Amniotic stem cell (primary cell): Measurements from ENCODE around the gene GIT2.
A peak's percentile ranks its signal among the peaks of the same experiment; 100 is the strongest.
"Not testable (repeated sequence)": the region's sequence is repeated elsewhere in the genome, so short reads cannot be mapped to it uniquely, and the experiment has no call there.

Source experiments
- DNase-seq: peaks from one replicate; lab custom pipeline; 2025; lab: John Stamatoyannopoulos, UW

GIT2 gene

GRCh38 chr12:109995686-109996482 is at the start of gene GIT2:
Gene GIT2, minus strand, starts transcription at chr12:109996368. Its CDS starts 144 bp downstream, at chr12:109996224.
- DNase-seq, result peak; percentile 81

- DNase-seq, result no peak
Observed at GRCh38 chr12:110042264-110042663, 46.1 kb upstream of the GIT2 start.

- peak; percentile 89 for DNase-seq
Observed at GRCh38 chr12:110039085-110039807, 43.1 kb upstream of the GIT2 start.

- DNase-seq, result no peak
Observed at GRCh38 chr12:110038741-110039084, 42.5 kb upstream of the GIT2 start.

- no peak for DNase-seq
Observed at GRCh38 chr12:110037315-110037714, 41.1 kb upstream of the GIT2 start.

- no peak for DNase-seq
Observed at GRCh38 chr12:110035534-110036104, 39.5 kb upstream of the GIT2 start.

GRCh38 chr12:110033888-110034287 is 37.7 kb upstream of the GIT2 start:
- DNase-seq, result no peak

GRCh38 chr12:110029290-110029815 is 33.2 kb upstream of the GIT2 start:
- DNase-seq, result no peak

- no peak for DNase-seq
Observed at GRCh38 chr12:110028323-110028722, 32.2 kb upstream of the GIT2 start.

GRCh38 chr12:110024051-110024450 is 27.9 kb upstream of the GIT2 start:
- DNase-seq, result no peak

- DNase-seq, result no peak
Observed at GRCh38 chr12:110023059-110023980, 27.2 kb upstream of the GIT2 start.

GRCh38 chr12:110020956-110021355 is 24.8 kb upstream of the GIT2 start:
- no peak for DNase-seq

GRCh38 chr12:110015132-110015531 is 19.0 kb upstream of the GIT2 start:
- DNase-seq, result no peak

GRCh38 chr12:110012659-110013058 is 16.5 kb upstream of the GIT2 start:
- DNase-seq, result no peak

- no peak for DNase-seq
Observed at GRCh38 chr12:110012137-110012536, 16.0 kb upstream of the GIT2 start.

- no peak for DNase-seq
Observed at GRCh38 chr12:110010853-110011723, 14.9 kb upstream of the GIT2 start.

GRCh38 chr12:110008681-110009398 is 12.7 kb upstream of the GIT2 start:
- DNase-seq, result not testable (repeated sequence)

- DNase-seq, result no peak
Observed at GRCh38 chr12:110007881-110008280, 11.7 kb upstream of the GIT2 start.

GRCh38 chr12:110006115-110006514 is 9.9 kb upstream of the GIT2 start:
- DNase-seq, result no peak

GRCh38 chr12:110005319-110005973 is 9.3 kb upstream of the GIT2 start:
- DNase-seq, result no peak
